GM21717 (cell line): ENCODE data around the gene SH2D3A.
A peak's percentile ranks its signal among the peaks of the same experiment; 100 is the strongest.
"Not testable (repeated sequence)": the region's sequence is repeated elsewhere in the genome, so short reads cannot be mapped to it uniquely, and the experiment has no call there.

Experiments
- ATAC-seq: cut with Tn5 transposase; IDR thresholded peaks from one replicate; pipeline ENCODE4 v1.9.1; 2021; ENCODE audit warnings: mild to moderate bottlenecking, moderate library complexity; ENCODE audit not compliant: unreplicated experiment

Gene SH2D3A

DNA sequence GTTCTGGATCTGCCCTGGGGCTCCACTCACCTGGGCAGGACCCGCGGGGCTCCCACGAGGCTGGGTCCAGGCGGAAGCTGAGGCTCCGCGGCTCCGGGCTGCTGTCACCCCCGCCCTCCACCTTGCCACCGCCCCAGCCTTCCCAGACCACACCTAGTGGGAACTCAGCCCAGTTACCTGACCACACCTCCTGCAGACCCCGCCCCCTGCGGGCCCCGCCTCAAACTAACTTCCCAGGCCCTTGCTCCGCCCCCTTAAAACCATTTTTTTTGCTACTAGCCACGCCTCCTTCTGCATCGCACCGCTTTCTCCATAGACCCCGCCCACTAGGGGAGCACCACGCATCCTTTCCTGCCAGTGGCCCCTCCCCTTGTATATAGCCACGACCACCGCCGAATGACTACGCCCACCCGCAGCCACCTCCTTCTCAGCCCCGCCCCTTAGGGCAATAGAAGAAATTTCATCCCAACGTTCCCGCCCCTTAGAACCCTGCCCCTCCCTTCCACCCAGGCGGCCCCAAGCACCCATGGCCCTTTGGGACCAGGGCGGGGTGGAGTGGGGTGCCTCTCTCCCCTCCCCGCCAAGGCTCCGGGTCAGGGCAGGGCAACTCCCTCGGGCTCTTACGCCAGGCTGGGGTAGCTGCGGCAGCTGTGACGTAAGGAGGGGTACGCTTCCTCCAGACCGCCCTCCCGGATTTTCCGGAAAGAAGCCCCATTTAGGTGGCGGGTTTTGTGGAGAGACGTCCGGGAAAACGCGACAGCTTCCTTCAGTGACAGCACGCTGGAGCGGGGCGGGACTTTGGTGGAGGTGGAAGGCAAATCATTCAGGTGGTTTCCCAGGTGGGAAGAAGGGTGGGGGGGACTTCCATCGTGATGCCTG is at the start of gene SH2D3A:
Gene SH2D3A (minus strand): TSS at position 79 of the 879 bp plus-strand sequence. CDS start 3,687 bp downstream, outside the sequence.
- peak; percentile 42 for ATAC-seq

- no peak for ATAC-seq
Observed at GRCh38 chr19:6813659-6814058, 46.4 kb upstream of the SH2D3A start.

DNA sequence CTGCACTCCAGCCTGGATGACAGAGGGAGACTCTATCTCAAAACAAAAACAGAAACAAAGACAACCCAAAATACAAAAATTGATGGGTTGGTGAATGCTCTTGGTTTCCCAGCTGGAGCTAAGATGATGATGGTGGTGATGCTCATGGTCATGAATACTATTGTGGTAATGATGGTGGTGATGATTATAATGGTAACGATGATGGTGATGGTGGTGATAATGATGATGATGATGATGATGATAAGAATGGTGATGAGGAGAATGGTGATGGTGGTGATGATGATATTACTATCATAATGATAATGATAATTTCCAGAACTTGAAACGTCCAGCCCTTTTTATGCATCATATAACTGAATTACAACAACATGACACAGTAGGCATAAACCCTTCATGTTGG is 45.4 kb upstream of the SH2D3A start:
- ATAC-seq, result no peak

DNA sequence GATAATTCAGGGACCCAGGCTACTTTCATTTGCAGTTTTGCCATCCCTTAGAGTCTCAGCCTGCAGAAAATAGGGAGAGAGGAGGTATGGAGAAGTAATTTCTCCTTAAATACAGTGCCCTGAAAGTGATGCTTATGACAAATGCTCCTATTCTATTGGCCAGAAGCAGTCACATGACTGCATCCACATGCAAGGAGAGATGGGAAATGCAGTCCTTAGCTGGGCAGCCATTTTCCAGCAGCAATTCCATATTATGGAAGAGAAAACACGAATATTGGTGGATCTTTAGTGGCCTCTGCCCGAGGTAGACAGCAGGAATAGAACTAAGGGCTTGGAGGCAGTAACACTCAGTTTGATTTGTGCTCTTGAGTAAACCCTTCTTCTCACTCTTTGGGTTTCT is 44.7 kb upstream of the SH2D3A start:
- ATAC-seq, result no peak

GRCh38 chr19:6811378-6811777 is 44.1 kb upstream of the SH2D3A start:
- ATAC-seq, result no peak

DNA sequence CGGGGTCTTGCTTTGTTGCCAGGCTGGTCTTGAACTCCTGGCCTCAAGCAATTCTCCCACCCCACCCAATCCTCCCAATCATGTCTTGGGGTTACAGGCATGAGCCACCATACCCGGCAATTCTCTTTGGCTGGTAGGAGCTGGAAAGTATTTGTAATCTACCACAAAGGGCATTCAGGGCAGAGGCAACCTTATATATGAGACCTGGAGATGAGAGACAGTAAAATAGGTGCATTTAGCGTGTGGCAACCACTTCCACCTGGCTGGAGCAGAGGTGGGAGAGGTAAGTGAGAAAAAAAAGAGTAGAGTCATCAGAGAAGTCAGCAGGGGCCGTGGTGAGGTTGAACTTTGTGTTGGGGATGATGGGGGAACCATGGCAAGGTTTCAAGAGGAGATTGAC is 42.0 kb upstream of the SH2D3A start:
- ATAC-seq, result no peak

DNA sequence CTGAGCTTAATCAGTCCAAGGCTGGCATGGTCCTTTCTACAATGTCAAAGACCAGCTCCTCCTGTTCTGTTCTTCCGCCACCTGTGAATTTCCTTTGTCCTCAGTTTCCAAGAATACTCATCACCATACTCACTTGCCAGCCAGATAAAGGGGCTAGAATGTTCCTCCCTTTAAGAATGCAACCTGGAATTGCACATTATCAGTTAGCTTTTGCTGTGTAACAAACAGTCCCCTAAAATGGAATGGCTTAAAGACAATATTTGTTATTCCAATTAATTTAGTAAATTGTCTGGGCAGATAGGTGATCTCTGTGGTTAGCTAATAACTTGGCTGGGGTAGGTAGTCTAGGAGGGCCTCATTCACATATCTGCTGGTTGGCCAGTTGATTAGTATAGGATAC is 41.3 kb upstream of the SH2D3A start:
- no peak for ATAC-seq

DNA sequence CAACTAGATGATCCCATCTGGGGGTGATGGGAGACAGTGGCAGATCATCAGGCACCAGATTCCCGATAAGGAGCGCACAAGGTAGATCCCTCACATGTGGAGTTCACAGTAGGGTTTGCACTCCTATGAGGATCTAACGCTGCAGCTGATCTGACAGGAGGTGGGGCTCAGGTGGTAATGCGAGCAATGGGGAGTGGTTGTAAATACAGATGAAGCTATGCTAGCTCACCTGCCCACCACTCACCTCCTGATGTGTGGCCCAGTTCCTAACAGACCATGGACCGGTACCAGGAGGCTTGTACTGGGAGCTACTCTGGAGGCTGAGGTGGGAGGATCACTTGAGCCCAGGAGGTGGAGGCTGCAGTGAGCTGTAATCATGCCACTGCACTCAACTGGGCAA is 40.1 kb upstream of the SH2D3A start:
- ATAC-seq, result no peak

- ATAC-seq, result no peak
Observed at GRCh38 chr19:6806488-6806887, 39.3 kb upstream of the SH2D3A start.

DNA sequence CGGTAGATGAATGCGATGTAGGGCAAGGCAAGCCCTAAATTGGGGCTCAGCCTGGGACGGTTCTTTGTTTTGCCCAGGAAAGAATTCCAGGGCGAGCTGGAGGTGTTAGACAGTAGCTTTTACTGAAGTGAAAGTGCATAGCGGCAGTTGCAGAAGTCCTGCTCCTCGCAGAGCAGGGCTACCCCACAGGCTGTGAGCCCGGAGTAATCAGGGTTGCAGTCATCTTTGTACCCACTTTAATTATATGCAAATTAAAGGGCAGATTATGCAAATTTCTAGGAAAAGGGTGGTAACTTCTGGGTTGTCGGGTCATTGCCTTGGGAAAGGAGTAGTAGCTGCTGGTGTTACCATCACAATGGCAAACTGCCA is 35.8 kb upstream of the SH2D3A start:
- ATAC-seq, result no peak

DNA sequence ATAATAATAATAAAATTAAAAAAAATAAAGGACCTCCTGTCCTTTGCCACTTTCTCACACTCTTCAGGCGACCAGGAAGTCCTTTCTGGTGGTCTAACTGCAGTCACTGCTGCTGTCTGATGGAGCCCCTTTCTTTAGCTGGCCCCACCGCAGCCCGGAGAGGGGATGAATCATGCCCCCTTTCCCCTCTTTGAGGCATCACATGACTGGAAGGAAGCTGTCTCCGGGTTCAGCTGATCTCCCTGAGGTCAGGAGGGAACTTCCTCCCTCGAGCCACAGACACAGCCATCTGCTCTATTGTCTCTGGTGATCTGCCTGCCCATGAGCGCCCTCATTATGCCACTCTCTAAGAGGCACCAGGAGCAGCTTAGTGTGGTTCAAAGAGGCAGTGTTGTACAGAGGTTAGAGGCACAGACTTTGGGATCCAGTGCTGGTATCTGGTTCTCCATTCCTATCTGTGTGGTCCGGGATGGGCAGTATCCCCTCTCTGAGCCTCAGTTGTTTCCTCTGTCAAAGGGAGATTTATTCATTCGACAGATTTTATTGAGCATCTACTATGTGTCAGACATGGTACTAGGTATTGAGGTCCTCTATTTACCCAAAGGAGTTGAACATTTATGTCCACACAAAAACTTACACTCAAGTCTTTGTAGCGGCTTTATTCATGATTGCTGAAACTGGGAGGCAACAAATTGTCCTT is 35.3 kb upstream of the SH2D3A start:
- ATAC-seq, result peak; percentile 37

DNA sequence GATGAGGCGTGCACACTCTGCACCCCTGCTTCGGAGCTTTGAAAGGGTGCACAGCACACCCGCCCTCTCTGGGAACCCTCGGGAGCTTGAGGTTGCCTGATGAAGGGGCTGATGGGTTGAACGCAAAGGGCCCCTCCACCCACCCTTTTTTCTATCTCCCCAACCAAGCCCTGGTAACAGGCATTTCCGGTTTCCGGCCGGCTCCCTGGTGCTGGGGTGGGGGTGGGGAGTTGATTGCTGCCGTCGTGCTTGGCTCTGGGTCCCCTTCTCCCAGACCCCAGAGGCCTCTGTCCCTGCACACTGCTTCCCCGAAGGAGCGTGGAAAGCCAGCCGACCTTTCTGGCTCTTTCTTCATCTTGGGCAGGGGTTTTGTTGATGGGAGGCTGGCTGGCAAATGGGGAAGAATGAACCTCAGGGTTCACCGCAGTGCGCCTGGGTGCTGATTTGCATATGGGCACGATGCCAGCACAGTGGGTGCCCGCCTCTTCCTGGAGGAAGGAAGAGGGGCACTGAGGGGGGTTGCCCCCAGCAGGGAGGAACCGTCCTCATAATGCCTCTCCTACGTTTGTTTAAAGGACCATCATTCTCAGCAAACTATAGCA is 34.4 kb upstream of the SH2D3A start:
- ATAC-seq, result peak; percentile 37

DNA sequence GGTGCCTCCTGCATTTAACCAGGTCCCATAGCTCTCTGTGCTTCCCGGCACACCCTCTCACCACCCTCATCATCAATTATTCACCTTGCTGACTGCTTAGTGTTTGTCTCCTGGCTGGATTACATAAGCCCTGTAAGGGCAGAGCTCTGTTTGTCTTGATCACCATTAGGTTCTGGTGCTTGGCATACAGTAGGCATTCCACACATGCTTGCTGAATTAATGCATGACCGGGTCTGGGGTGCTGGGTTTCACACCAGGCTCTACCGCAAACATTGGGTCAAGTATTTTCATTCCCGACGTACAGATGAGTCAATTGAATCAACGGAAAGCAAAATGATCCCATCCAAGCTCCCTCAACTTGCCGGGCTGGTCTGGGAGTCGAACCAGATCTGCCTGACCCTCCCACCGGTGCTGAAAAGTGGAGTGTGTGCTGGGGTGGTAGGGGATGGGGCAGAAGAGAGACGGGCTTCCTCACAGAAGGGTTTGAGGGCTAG is 33.8 kb upstream of the SH2D3A start:
- peak; percentile 18 for ATAC-seq

DNA sequence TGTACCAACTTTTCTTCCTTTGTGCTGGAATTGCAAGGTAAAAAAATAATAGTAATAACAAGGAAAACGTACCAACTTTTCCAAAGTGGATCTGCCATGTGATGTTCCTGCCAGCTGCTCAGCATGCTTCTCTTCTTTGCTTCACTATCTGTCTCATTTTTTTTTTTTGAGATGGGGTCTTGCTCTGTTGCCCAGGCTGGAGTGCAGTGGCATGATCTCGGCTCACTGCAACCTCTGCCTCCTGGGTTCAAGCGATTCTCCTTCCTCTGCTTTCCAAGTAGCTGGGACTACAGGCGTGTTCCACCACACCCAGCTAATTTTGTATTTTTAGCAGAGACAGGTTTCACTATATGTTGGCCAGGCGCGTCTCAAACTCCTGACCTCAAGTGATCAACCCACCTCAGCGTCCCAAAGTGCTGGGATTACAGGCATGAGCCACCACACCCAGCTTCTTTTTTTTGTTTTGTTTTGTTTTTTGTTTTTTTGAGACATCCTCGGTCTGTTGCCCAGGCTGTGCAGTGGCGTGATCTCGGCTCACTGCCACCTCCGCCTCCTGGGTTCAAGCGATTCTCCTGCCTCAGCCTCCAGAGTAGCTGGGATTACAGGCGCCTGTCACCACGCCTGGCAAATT is 33.0 kb upstream of the SH2D3A start:
- ATAC-seq, result not testable (repeated sequence)

- no peak for ATAC-seq
Observed at GRCh38 chr19:6797646-6798045, 30.4 kb upstream of the SH2D3A start.

GRCh38 chr19:6796278-6796677 is 29.0 kb upstream of the SH2D3A start:
- ATAC-seq, result no peak

DNA sequence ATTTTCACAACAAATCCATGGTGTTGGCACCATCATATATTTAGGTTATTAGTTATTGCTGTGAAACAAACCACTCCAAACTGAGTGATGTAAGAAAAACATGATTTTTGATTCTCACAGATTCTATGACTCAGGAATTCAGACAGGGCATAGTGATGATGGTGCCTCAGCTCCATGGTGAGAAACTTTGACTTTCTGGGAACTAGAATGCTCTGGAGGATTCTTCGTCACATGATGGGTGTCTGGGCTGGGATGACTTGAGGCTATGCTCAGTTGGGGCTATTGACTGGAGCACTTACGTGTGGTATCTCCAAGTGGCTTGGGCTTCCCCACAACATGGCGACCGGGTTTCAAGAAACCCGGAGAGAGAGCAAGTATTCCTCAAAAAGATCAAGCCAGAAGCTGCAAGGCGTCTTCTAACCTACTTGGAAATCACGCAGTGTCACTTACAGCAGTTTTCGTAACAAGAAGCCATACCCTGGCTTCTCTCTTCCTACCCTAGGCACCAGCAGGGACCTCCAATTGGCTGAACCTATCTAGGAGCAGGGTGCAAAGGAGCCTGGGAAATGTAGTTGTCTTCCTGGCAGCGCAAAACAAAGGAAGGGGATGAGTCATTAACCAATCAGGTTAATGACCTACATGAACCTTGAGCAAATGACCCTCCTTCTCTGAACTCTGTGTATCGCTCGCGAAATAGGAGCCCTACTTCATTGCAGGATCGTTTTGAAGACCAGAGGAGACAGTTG is 27.6 kb upstream of the SH2D3A start:
- no peak for ATAC-seq

DNA sequence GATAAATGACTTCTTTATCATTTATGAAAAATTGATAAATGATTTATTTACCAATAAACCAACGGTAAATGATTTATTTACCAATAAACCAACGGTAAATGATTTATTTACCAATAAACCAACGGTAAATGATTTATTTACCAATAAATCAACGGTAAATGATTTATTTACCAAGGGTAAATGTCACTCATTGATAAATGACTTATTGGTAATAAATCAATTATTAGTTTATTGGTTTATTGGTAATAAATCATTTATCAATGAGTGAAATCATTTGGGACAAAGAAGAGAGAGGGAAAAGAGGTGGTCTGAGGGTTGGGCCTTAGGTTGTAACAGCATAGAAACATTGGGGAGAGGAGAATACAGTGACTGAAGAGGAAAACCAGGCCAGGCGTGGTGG is 26.7 kb upstream of the SH2D3A start:
- no peak for ATAC-seq

- no peak for ATAC-seq
Observed at GRCh38 chr19:6793411-6793810, 26.2 kb upstream of the SH2D3A start.

DNA sequence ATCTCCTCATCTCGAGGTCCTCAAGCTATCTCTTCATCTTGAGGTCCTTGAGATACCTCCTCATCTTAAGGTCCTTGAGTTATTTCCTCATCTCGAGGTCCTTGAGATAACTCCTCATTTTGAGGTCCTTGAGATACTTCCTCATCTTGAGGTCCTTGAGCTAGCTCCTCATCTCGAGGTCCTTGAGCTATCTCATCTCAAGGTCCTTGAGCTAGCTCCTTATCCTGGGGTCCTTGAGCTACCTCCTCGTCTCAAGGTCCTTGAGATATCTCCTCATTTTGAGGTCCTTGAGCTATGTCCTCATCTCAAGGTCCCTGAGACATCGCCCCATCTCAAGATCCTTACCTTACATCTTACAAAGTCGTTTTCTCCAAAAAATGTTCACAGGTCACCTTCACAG is 24.0 kb upstream of the SH2D3A start:
- no peak for ATAC-seq
